Measurements from ENCODE around the gene POLRMT. TPM values are rescaled to one million over a fixed set of nuclear protein-coding genes. Genes with fewer than 3 reads are reported as not detected.

Gene POLRMT
- total and polyA plus RNA-seq, 2 experiments from 2014 or later, result 103 to 121 TPM

GRCh38 chr19:653425-653824 is 20.1 kb upstream of the POLRMT start:
- no peaks in the 10 kb centered on the region for H3K27me3 ChIP-seq
- no peaks in the 10 kb centered on the region for H3K4me1 ChIP-seq (ENCODE audit: low read depth)
- no peak overlapping the region for H3K27ac ChIP-seq
- TF ChIP-seq CTCF (IDR thresholded peaks at IDR 0.05; ENCODE audit: low read depth, low read length), result no peak
- H3K9me3 ChIP-seq (ENCODE audit: low read depth), result no peaks in the 10 kb centered on the region
- DNase-seq (ENCODE audit: low read depth in 1 of 2, low spot score in 1 of 2), result no peak
- H3K36me3 ChIP-seq, result peaks cover 15% of the 10 kb centered on the region
- no peak overlapping the region for H3K4me3 ChIP-seq

GRCh38 chr19:652467-653389 is 19.4 kb upstream of the POLRMT start:
- no peaks in the 10 kb centered on the region for H3K4me1 ChIP-seq (ENCODE audit: low read depth)
- no peaks in the 10 kb centered on the region for H3K27me3 ChIP-seq
- no peak for DNase-seq (ENCODE audit: low read depth in 1 of 2, low spot score in 1 of 2)

GRCh38 chr19:651991-652390 is 18.7 kb upstream of the POLRMT start:
- no peak overlapping the region for H3K27ac ChIP-seq
- DNase-seq (ENCODE audit: low read depth in 1 of 2, low spot score in 1 of 2), result no peak
- no peaks in the 10 kb centered on the region for H3K27me3 ChIP-seq
- no peaks in the 10 kb centered on the region for H3K9me3 ChIP-seq (ENCODE audit: low read depth)
- H3K36me3 ChIP-seq, result peaks cover 26% of the 10 kb centered on the region
- no peak for TF ChIP-seq CTCF (IDR thresholded peaks at IDR 0.05; ENCODE audit: low read depth, low read length)
- H3K4me1 ChIP-seq (ENCODE audit: low read depth), result no peaks in the 10 kb centered on the region
- no peak overlapping the region for H3K4me3 ChIP-seq

More at GRCh38 chr19:652467-653389, 19.4 kb upstream of the POLRMT start:
- H3K27ac ChIP-seq, result no peak overlapping the region
- TF ChIP-seq CTCF (IDR thresholded peaks at IDR 0.05; ENCODE audit: low read depth, low read length), result no peak
- H3K36me3 ChIP-seq, result peaks cover 20% of the 10 kb centered on the region
- no peak overlapping the region for H3K4me3 ChIP-seq
- H3K9me3 ChIP-seq (ENCODE audit: low read depth), result no peaks in the 10 kb centered on the region

GRCh38 chr19:651114-651818 is 17.9 kb upstream of the POLRMT start:
- peaks cover 28% of the 10 kb centered on the region for H3K36me3 ChIP-seq
- no peaks in the 10 kb centered on the region for H3K9me3 ChIP-seq (ENCODE audit: low read depth)
- no peak overlapping the region for H3K27ac ChIP-seq
- H3K27me3 ChIP-seq, result no peaks in the 10 kb centered on the region
- DNase-seq (ENCODE audit: low read depth in 1 of 2, low spot score in 1 of 2), result no peak
- H3K4me1 ChIP-seq (ENCODE audit: low read depth), result no peaks in the 10 kb centered on the region
- TF ChIP-seq CTCF (IDR thresholded peaks at IDR 0.05; ENCODE audit: low read depth, low read length), result no peak
- no peak overlapping the region for H3K4me3 ChIP-seq

- Histone ChIP-seq H3K9me3 (ENCODE audit: low read depth) (no peaks in the 10 kb centered on the region), H3K27me3 (no peaks in the 10 kb centered on the region), H3K36me3 (peaks cover 28% of the 10 kb centered on the region), H3K27ac (no peak overlapping the region), H3K4me1 (ENCODE audit: low read depth) (no peaks in the 10 kb centered on the region), H3K4me3 (no peak overlapping the region)
- no peak for TF ChIP-seq CTCF (IDR thresholded peaks at IDR 0.05; ENCODE audit: low read depth, low read length)
- no peak for DNase-seq (ENCODE audit: low read depth in 1 of 2, low spot score in 1 of 2)
Measured at GRCh38 chr19:650121-650520, 16.8 kb upstream of the POLRMT start.
